GM12891 (cell line): ENCODE data around the gene CCDC3.

Experiments used
- PAX5 ChIP-seq: IDR thresholded peaks from 2 replicates; pipeline ENCODE4 v1.6.1; 2011; ENCODE audit warnings: low read length, moderate library complexity, mild to moderate bottlenecking; ENCODE audit not compliant: insufficient read depth, severe bottlenecking
- POLR2A ChIP-seq: IDR thresholded peaks from 2 replicates; pipeline ENCODE4 v1.6.1; 2011; ENCODE audit warnings: low read depth, low read length, control low read depth
- POLR2AphosphoS5 ChIP-seq: IDR thresholded peaks from 2 replicates; pipeline ENCODE4 v1.6.1; 2011; ENCODE audit warnings: low read depth, low read length, control low read depth
- POU2F2 ChIP-seq: IDR thresholded peaks from 2 replicates; pipeline ENCODE4 v1.6.1; 2011; ENCODE audit warnings: low read depth, mild to moderate bottlenecking, control low read depth, low read length, moderate library complexity
- TAF1 ChIP-seq: IDR thresholded peaks from 2 replicates; pipeline ENCODE4 v1.6.1; 2011; ENCODE audit warnings: low read depth, low read length, control low read depth

DNA sequence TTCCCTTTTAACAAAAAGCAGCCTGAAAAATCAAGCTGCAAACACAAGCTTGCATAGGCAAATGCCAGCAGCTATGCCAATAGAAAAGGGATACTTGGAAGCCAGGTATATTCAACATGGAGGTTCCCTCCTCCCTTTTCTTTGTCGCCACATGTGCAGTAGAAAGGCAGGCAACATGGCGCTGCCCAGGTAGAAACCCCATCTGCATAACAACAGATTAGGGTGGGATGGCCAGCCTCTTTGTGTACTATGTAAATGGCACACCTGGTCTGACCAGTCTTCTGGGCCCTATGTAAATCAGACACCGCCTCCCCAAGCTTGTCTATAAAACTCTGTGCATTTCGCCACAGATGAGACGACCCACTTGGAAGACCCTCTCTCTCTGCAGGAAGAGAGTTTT lies 58.1 kb downstream of the CCDC3 start:
- TF ChIP-seq TAF1 (no peak), POLR2A (no peak), POLR2AphosphoS5 (no peak), PAX5 (no peak), POU2F2 (no peak)
